ENCODE results near the gene TTC9.

TTC9 gene

DNA sequence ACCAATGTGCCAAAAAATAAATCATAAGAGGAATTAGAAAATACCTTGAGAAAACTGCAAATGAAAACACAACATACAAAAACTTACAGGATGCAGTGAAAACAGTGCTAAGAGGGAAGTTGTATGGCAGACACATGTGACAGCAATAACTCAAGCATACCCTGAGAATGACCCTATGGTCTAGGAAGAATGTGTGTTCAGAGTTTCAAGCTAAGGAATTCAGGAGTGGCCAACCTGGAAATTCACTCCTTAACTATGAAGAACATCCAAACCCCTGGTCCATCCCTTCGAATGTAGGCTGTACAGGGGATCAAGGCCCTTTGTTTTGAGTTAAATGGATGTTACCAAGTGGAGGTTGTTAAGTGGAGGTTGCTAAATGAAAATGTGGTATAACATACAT is 16.7 kb upstream of the TTC9 start:
- DNase-seq: no peak
- no peak for TF ChIP-seq GATA1 (IDR thresholded peaks at IDR 0.05; ENCODE audit: low read depth, low read length)
- TF ChIP-seq POLR2A (IDR thresholded peaks at IDR 0.05; ENCODE audit: low read length): no peak

- no peak for DNase-seq
- TF ChIP-seq POLR2A (IDR thresholded peaks at IDR 0.05; ENCODE audit: low read length) (no peak), GATA1 (IDR thresholded peaks at IDR 0.05; ENCODE audit: low read depth, low read length) (no peak)
Measured at GRCh38 chr14:70631948-70632347, 9.8 kb upstream of the TTC9 start.

DNA sequence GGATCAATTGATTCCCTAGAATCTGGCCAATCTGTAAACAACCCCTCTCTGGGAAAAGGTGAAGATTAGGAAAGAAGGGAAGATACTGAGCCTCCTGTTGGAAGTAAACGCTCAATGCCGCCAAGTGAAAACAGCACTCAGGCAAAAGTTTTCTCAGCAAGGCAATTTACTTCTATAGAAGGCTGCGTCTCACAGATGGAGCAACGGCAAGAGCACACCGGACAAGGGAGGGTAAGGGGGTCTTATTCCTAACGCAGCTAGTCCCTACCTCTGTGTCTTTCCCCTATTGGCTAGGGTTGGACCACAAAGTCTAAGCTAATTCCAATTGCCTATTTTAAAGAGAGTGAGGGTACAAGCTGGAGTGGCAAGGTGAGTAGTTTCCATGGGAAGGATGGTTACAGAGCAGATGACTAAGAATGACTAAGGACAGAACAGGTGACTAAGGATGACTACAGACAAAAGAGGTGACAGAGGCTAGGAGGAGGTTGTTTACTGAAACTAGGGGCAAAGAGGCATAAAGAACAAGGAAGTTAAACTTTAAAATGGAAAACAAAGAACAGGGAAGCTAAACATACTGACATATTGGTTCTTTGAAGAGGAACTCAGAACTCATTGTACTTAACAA is 5.6 kb upstream of the TTC9 start:
- no peak for DNase-seq
- no peak for TF ChIP-seq POLR2A (IDR thresholded peaks at IDR 0.05; ENCODE audit: low read length)
- no peak for TF ChIP-seq GATA1 (IDR thresholded peaks at IDR 0.05; ENCODE audit: low read depth, low read length)

DNA sequence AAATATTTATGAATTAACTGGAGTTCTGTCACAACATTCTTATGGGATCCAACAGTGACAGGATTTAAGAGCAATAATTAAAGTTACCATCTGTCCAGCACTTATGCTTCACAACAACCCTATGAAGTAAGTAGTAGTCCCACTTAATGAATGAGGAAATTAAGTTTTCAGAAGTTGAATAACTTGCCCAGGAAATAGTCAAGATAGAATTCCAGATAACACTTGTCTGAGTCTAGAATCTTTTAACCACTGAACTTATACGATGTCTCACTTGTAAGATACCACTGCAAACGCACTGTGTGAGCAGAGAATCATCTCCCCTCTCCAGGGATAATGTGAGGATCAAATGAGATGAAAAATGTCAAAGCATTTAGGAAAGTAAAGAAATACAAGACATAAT is 3.3 kb upstream of the TTC9 start:
- no peak for DNase-seq

GRCh38 chr14:70640938-70641547 is 673 bp upstream of the TTC9 start:
- TF ChIP-seq POLR2A (IDR thresholded peaks at IDR 0.05; ENCODE audit: low read length): no peak
- no peak for DNase-seq

More for the DNA sequence above, 3.3 kb upstream of the TTC9 start:
- TF ChIP-seq GATA1 (IDR thresholded peaks at IDR 0.05; ENCODE audit: low read depth, low read length) (no peak), POLR2A (IDR thresholded peaks at IDR 0.05; ENCODE audit: low read length) (no peak)

- no peak for DNase-seq
- no peak for TF ChIP-seq POLR2A (IDR thresholded peaks at IDR 0.05; ENCODE audit: low read length)
- TF ChIP-seq GATA1 (IDR thresholded peaks at IDR 0.05; ENCODE audit: low read depth, low read length): no peak
Measured at GRCh38 chr14:70642303-70643235, 853 bp downstream of the TTC9 start.

GRCh38 chr14:70643967-70644366 is 2.3 kb downstream of the TTC9 start:
- DNase-seq: no peak
- TF ChIP-seq GATA1 (IDR thresholded peaks at IDR 0.05; ENCODE audit: low read depth, low read length) (no peak), POLR2A (IDR thresholded peaks at IDR 0.05; ENCODE audit: low read length) (no peak)

DNA sequence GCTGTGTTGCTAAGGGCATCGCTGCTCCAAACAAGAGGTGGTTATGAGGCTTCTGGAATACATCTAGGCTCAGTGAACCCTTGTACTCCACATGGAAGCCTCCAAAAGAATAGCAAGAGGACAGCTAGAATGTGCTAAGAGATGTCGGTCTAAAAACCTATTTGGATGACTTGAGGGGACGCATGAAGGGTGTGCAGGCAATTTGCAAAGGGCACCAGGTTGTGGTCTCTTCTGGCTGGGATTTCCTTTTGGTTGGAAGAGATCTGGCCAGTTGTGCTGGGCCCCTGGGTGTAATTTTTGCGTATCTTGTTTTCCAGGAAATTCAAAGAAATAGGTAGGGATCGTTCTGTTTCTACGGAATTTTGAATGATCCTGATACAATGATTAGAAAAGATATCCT is 4.2 kb downstream of the TTC9 start:
- no peak for DNase-seq
- TF ChIP-seq GATA1 (IDR thresholded peaks at IDR 0.05; ENCODE audit: low read depth, low read length): no peak
- TF ChIP-seq POLR2A (IDR thresholded peaks at IDR 0.05; ENCODE audit: low read length): no peak

DNA sequence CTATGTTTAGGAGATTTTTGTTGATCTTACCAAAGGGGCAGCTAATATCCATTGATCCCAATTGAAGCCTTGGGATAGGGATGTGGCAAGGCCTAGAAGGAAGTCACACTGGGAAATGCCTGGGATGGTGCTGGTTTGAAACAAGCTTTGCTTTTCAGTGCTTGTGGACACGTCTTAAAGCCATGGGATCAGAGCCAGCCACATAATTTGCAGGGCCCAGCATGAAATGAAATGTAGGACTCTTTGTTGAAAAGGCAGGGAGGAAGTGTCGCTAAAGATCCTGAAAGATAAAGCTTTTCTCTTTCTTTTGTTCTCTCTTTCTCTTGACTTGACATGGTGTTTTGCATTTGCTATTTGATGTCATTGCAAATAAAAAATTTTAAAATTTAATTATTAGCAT is 5.0 kb downstream of the TTC9 start:
- no peak for TF ChIP-seq GATA1 (IDR thresholded peaks at IDR 0.05; ENCODE audit: low read depth, low read length)
- TF ChIP-seq POLR2A (IDR thresholded peaks at IDR 0.05; ENCODE audit: low read length): no peak
- DNase-seq: no peak

GRCh38 chr14:70648346-70648745 is 6.6 kb downstream of the TTC9 start:
- DNase-seq: no peak
- TF ChIP-seq GATA1 (IDR thresholded peaks at IDR 0.05; ENCODE audit: low read depth, low read length) (no peak), POLR2A (IDR thresholded peaks at IDR 0.05; ENCODE audit: low read length) (no peak)

DNA sequence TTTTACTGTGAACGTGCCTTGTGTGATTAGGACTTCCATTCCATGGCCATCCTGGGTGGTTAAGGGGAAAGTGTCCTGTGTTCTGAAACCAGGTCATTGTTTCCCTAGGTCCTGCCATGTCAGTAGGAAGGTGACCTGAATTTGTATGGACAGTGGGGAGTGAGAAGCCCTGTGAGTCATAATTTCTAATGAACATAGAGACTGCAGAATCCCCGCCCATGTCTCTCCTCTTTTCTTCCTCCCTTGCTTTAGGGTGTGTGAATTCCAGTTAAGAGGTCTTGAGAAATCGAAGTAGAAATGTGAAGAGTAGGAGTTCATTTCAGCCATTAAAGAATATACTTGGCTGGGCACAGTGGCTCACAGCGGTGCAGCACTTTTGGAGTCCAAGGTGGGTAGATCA is 8.1 kb downstream of the TTC9 start:
- DNase-seq: no peak

DNA sequence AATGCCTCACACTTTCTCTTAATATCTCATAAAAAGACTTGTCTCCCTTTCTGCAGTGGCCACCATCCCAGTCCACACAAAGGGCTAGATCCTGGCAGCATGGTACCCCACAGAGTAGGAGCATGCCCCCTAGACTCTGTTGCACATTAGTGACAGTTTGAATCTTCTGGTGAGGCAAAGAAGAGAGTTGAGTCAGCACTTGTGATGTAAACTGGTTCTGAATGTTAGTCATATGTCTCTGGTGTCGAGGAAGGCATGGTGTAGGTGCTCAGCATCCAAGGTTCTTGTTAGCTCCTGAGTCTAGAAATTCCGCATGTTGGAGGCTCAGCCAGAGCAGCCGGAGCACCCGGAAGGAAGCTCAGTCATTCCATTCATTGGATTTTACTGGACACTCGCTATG is 9.8 kb downstream of the TTC9 start:
- DNase-seq: no peak
- TF ChIP-seq POLR2A (IDR thresholded peaks at IDR 0.05; ENCODE audit: low read length) (no peak), GATA1 (IDR thresholded peaks at IDR 0.05; ENCODE audit: low read depth, low read length) (no peak)

More for the DNA sequence above, 8.1 kb downstream of the TTC9 start:
- TF ChIP-seq GATA1 (IDR thresholded peaks at IDR 0.05; ENCODE audit: low read depth, low read length) (no peak), POLR2A (IDR thresholded peaks at IDR 0.05; ENCODE audit: low read length) (no peak)

- DNase-seq: no peak
- no peak for TF ChIP-seq GATA1 (IDR thresholded peaks at IDR 0.05; ENCODE audit: low read depth, low read length)
- TF ChIP-seq POLR2A (IDR thresholded peaks at IDR 0.05; ENCODE audit: low read length): no peak
Measured at GRCh38 chr14:70652871-70653270, 11.2 kb downstream of the TTC9 start.

- TF ChIP-seq POLR2A (IDR thresholded peaks at IDR 0.05; ENCODE audit: low read length) (no peak), GATA1 (IDR thresholded peaks at IDR 0.05; ENCODE audit: low read depth, low read length) (no peak)
- no peak for DNase-seq
Measured at GRCh38 chr14:70653662-70654061, 11.9 kb downstream of the TTC9 start.

All from erythroblast (primary cell).